ENCODE data around the gene RAVER2.

Gene RAVER2

DNA sequence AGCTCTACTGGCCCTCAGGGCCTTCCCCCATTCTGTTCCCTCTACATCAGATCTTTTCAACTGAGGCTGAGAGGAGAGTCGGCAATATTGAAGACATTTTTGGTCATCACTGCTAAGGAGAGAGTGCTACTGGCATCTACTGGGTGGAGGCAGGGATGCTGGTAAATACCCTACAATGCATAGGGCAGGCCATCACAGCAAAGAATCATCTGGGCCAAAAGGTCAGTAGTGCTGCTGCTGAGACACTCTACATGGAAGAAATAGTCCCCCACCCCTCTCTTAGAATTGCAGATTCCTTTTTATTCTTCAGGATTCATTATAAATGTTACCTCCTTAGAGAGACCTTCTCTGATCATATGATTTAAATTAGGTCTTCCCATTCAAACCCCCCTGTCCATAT lies 127.2 kb downstream of the RAVER2 start:
- in situ Hi-C loops (cut with MboI; ENCODE audit: low pct_unique_long_range_greater_than_20kb, low sequenced_read_pairs, unreplicated experiment) = loop anchor here (25.0 kb wide), 1 partner anchor 165 kb away; no protein-coding TSS in a partner anchor
- DNase-seq (ENCODE audit: low spot score) = no peak
- TF ChIP-seq, protein P1, sequence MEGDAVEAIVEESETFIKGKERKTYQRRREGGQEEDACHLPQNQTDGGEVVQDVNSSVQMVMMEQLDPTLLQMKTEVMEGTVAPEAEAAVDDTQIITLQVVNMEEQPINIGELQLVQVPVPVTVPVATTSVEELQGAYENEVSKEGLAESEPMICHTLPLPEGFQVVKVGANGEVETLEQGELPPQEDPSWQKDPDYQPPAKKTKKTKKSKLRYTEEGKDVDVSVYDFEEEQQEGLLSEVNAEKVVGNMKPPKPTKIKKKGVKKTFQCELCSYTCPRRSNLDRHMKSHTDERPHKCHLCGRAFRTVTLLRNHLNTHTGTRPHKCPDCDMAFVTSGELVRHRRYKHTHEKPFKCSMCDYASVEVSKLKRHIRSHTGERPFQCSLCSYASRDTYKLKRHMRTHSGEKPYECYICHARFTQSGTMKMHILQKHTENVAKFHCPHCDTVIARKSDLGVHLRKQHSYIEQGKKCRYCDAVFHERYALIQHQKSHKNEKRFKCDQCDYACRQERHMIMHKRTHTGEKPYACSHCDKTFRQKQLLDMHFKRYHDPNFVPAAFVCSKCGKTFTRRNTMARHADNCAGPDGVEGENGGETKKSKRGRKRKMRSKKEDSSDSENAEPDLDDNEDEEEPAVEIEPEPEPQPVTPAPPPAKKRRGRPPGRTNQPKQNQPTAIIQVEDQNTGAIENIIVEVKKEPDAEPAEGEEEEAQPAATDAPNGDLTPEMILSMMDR (IDR thresholded peaks at IDR 0.05; ENCODE audit: extremely low read depth, insufficient read depth, missing control alignments) = no peak

DNA sequence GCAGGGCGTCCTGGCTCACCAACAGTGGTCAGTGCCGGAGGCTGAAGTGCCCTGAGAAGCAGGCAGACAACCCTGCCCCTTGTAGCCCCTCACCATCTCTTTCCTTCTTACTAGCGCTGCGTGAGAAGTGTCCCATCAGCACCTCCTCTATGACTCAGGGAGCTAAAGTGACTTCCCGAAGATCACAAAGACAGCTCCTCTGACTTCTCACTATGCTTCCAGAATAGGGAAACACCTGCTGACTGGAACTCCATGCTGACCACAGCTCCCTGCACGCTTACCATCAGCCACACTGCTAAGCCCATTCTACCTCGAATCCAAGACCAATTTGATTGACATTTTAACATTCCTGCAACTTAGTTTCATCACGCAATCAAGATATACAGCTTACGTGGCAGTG lies 128.7 kb downstream of the RAVER2 start:
- in situ Hi-C loops (cut with MboI; ENCODE audit: low pct_unique_long_range_greater_than_20kb, low sequenced_read_pairs, unreplicated experiment) = loop anchor here (25.0 kb wide), 1 partner anchor 164 kb away; no protein-coding TSS in a partner anchor
- TF ChIP-seq, protein P1 (IDR thresholded peaks at IDR 0.05; ENCODE audit: extremely low read depth, insufficient read depth, missing control alignments) = no peak
- no peak for DNase-seq (ENCODE audit: low spot score)

DNA sequence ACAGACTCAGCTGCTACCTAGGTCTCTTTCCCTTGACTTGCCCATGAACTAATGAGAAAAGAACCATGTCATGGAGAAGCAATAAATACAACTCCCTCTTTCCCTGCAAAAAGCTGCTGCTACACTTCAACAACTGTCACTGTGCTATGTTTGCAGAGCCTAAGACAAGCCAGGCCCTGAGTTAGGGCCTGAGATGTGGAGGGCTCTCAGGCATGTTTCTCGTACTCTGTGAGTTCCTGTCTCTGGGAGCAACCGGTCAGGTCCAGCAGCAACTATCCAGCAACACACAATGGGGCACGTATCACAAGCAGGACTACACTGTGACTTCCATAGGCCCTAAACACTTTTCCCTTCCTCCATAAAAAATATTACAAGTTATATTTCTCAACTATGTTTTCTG lies 129.8 kb downstream of the RAVER2 start:
- TF ChIP-seq, protein P1 (IDR thresholded peaks at IDR 0.05; ENCODE audit: extremely low read depth, insufficient read depth, missing control alignments) = no peak
- in situ Hi-C loops (cut with MboI; ENCODE audit: low pct_unique_long_range_greater_than_20kb, low sequenced_read_pairs, unreplicated experiment) = loop anchor here (25.0 kb wide), 1 partner anchor 163 kb away; no protein-coding TSS in a partner anchor
- DNase-seq (ENCODE audit: low spot score) = no peak

DNA sequence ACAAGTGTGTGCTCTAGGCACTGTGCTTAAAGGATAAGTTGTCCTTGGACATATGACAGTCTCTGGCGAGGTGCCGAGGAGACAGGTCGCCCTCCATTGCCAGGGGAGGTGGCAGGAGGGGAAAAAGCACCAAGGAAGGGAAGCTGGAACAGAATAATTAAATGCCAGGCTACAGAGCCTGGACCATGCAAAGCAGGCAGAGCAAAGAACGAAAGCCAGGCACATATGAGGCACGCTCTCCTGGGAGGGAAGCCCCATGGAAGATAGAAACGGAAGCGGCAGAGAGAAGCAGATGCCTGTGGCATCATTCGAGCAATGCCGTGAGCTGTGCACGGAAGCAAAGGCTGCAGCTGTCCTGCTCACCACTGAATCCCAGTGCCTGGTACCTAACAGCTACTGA lies 130.2 kb downstream of the RAVER2 start:
- no peak for DNase-seq (ENCODE audit: low spot score)
- in situ Hi-C loops (cut with MboI; ENCODE audit: low pct_unique_long_range_greater_than_20kb, low sequenced_read_pairs, unreplicated experiment) = no loop called here
- TF ChIP-seq, protein P1 (IDR thresholded peaks at IDR 0.05; ENCODE audit: extremely low read depth, insufficient read depth, missing control alignments) = no peak

DNA sequence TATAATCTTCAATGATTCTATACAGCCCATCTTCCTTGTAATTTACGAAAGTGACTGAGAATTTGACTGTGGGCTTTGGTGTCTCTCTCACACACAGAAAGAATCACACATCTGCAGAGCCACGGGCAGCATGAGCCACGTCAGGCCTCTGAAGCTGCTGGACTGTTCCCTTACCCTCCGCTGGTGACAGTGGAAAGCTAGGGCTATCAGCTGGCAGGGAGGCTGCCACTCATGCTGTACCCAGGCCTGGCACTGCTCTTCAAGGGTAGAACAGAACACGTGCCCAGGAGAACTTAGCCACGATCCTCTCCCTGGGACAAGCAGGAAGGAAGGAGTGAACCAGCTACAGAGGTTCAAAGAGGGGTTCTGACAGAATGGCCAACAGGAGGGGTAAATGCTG lies 130.7 kb downstream of the RAVER2 start:
- in situ Hi-C loops (cut with MboI; ENCODE audit: low pct_unique_long_range_greater_than_20kb, low sequenced_read_pairs, unreplicated experiment) = no loop called here
- DNase-seq (ENCODE audit: low spot score) = no peak
- TF ChIP-seq, protein P1 (IDR thresholded peaks at IDR 0.05; ENCODE audit: extremely low read depth, insufficient read depth, missing control alignments) = no peak

DNA sequence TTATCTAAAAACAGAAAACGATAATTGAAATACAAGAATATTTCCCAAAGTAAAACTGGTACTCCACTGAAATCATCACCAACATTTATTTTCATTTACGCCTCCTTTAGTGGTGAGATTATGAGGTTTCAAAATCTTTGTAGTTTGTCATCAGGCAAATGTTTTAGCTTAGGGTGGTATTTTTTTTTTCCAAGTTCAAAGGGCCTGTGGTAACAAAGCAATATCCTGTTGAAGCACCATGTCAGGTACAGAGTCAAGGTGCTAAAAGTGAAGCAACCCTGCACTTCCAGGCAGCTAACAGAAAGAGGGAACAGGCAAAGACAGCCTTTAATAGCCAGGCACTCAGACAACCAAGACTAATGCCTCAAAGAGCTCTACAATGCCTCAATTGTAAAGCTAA lies 132.3 kb downstream of the RAVER2 start:
- in situ Hi-C loops (cut with MboI; ENCODE audit: low pct_unique_long_range_greater_than_20kb, low sequenced_read_pairs, unreplicated experiment) = no loop called here
- no peak for DNase-seq (ENCODE audit: low spot score)
- TF ChIP-seq, protein P1 (IDR thresholded peaks at IDR 0.05; ENCODE audit: extremely low read depth, insufficient read depth, missing control alignments) = no peak

DNA sequence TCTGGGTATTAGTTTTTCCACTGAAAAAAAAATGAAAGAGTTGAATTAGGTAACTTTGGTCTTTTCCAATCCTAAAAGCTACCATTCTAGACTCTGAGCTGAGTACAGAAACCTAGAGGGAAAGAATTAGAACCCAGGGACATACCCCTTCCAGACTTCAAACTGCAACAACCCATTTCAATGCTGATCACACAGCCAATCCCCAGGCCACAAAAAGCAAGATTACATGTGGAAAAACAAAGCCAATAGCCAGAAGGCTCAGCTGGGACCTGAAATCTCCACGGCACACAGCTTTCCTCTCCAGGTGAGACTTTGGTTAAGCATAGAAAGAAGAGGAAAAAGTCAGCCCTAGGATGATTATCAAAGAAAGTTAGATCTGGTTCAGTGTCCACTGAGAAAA lies 132.7 kb downstream of the RAVER2 start:
- DNase-seq (ENCODE audit: low spot score) = no peak
- in situ Hi-C loops (cut with MboI; ENCODE audit: low pct_unique_long_range_greater_than_20kb, low sequenced_read_pairs, unreplicated experiment) = no loop called here
- TF ChIP-seq, protein P1 (IDR thresholded peaks at IDR 0.05; ENCODE audit: extremely low read depth, insufficient read depth, missing control alignments) = no peak
